K562 (cell line): Measurements from ENCODE around the gene ARMC6. TPM values are rescaled to one million over a fixed set of nuclear protein-coding genes. Genes with fewer than 3 reads are reported as not detected.

Experiments
- BACH1 ChIP-seq: fragments of 200-800 bp; sonication (Bioruptor generic); IDR thresholded peaks from 2 replicates; pipeline ENCODE4 v1.6.1; 2016; ENCODE audit warnings: missing genetic modification characterization, missing compliant biosample characterization
- BRCA1 ChIP-seq, 2 experiments: fragments of 450-650 bp in 1 of 2; sonication (generic) in 1 of 2; formaldehyde crosslinking in 1 of 2; IDR thresholded peaks; 2 replicates each; pipeline versions ENCODE4 v1.5.0 to v1.6.1; 2017 to 2020; ENCODE audit warnings: mild to moderate bottlenecking in 1 of 2, missing genetic modification reagents in 1 of 2
- CBFB ChIP-seq: sonication (generic); formaldehyde crosslinking; IDR thresholded peaks from 2 replicates; pipeline ENCODE4 v1.4.0; 2020; ENCODE audit warnings: mild to moderate bottlenecking, missing genetic modification reagents
- CBX2 ChIP-seq: fragments of 200-600 bp; sonication (generic); IDR thresholded peaks from one replicate; pipeline ENCODE4 v1.6.1; 2012; ENCODE audit warnings: mild to moderate bottlenecking, low read length, inconsistent platforms; ENCODE audit not compliant: insufficient read depth, poor library complexity, severe bottlenecking
- DMBX1 ChIP-seq: fragments of 250-450 bp; sonication (Bioruptor Pico); IDR thresholded peaks from 2 replicates; pipeline ENCODE4 v1.8.0; 2022; ENCODE audit warnings: inconsistent platforms, mild to moderate bottlenecking, moderate library complexity, borderline replicate concordance
- E2F3 ChIP-seq: fragments of 250-450 bp; sonication (Bioruptor Pico); IDR thresholded peaks from 2 replicates; pipeline ENCODE4 v1.4.0; 2020; ENCODE audit warnings: mild to moderate bottlenecking
- ETS2 ChIP-seq: IDR thresholded peaks from 2 replicates; pipeline ENCODE4 v1.6.1; 2016; ENCODE audit warnings: borderline replicate concordance, missing genetic modification characterization, mild to moderate bottlenecking, moderate library complexity, missing compliant biosample characterization; ENCODE audit not compliant: poor library complexity, severe bottlenecking
- FOXK1 ChIP-seq: sonication (generic); formaldehyde crosslinking; IDR thresholded peaks from 2 replicates; pipeline ENCODE4 v1.8.0; 2022; ENCODE audit warnings: missing genetic modification reagents, mild to moderate bottlenecking, borderline replicate concordance
- JUND ChIP-seq, 2 experiments: IDR thresholded peaks; 2 replicates in 1 of 2; 3 replicates in 1 of 2; pipeline ENCODE4 v1.6.1; 2011; ENCODE audit warnings: borderline replicate concordance in 2 of 2, low read depth in 2 of 2, low read length in 2 of 2, improper control_type of control experiment in 1 of 2, missing biosample characterization in 1 of 2, missing genetic modification characterization in 1 of 2, missing genetic modification reagents in 1 of 2
- KLF16 ChIP-seq: IDR thresholded peaks from 2 replicates; pipeline ENCODE4 v1.6.1; 2016; ENCODE audit warnings: antibody characterized with exemption
- NCOA1 ChIP-seq: fragments of 450-650 bp; IDR thresholded peaks from 2 replicates; pipeline ENCODE4 v1.6.1; 2016; ENCODE audit warnings: low read depth
- NR2C2 ChIP-seq, 2 experiments: fragments of 200-800 bp in 1 of 2; sonication (Bioruptor generic) in 1 of 2; sonication (generic) in 1 of 2; formaldehyde crosslinking in 1 of 2; IDR thresholded peaks; 2 replicates each; pipeline versions ENCODE4 v1.6.1 to v1.8.0; 2016 to 2022; ENCODE audit warnings: mild to moderate bottlenecking in 1 of 2, missing compliant biosample characterization in 1 of 2, missing genetic modification characterization in 1 of 2, missing genetic modification reagents in 1 of 2
- RBFOX2 ChIP-seq: fragments of 200-400 bp; formaldehyde crosslinking; IDR thresholded peaks from 2 replicates; pipeline ENCODE4 v1.6.1; 2017; ENCODE audit warnings: low read depth, mild to moderate bottlenecking, low read length, moderate library complexity
- RBM25 ChIP-seq: fragments of 200-400 bp; formaldehyde crosslinking; IDR thresholded peaks from 2 replicates; pipeline ENCODE4 v1.6.1; 2018; ENCODE audit warnings: low read length, low read depth, moderate library complexity; ENCODE audit not compliant: severe bottlenecking
- RFX7 ChIP-seq: fragments of 250-450 bp; sonication (Bioruptor Pico); IDR thresholded peaks from 2 replicates; pipeline ENCODE4 v1.5.1; 2021; ENCODE audit warnings: mild to moderate bottlenecking
- SMARCC2 ChIP-seq: fragments of 450-650 bp; IDR thresholded peaks from 2 replicates; pipeline ENCODE4 v1.6.1; 2017; ENCODE audit warnings: antibody characterized with exemption, moderate library complexity, mild to moderate bottlenecking, low read depth
- SNAPC5 ChIP-seq: fragments of 250-450 bp; sonication (Bioruptor Pico); IDR thresholded peaks from 2 replicates; pipeline ENCODE4 v1.8.0; 2021; ENCODE audit warnings: moderate library complexity, mild to moderate bottlenecking, inconsistent platforms
- SRF ChIP-seq, 2 experiments: fragments of 250-450, 450-650 bp in 1 of 2; sonication (Bioruptor Pico) in 1 of 2; sonication (generic) in 1 of 2; formaldehyde crosslinking; IDR thresholded peaks; 2 replicates each; pipeline versions ENCODE4 v1.5.0 to v1.5.1; 2020 to 2022; ENCODE audit warnings: mild to moderate bottlenecking in 1 of 2, missing genetic modification reagents in 1 of 2
- ZNF12 ChIP-seq: sonication (generic); formaldehyde crosslinking; IDR thresholded peaks from 2 replicates; pipeline ENCODE4 v1.4.0; 2020; ENCODE audit warnings: mild to moderate bottlenecking, missing genetic modification reagents
- ZNF165 ChIP-seq: fragments of 250-450 bp; sonication (Bioruptor Pico); IDR thresholded peaks from 2 replicates; pipeline ENCODE4 v1.4.0; 2020; ENCODE audit warnings: borderline replicate concordance
- ZNF408 ChIP-seq: fragments of 250-450 bp; sonication (Bioruptor Pico); IDR thresholded peaks from 2 replicates; pipeline ENCODE4 v1.4.0; 2020; ENCODE audit warnings: low read depth, mild to moderate bottlenecking, moderate library complexity
- ZNF785 ChIP-seq: fragments of 250-450 bp; sonication (Bioruptor Pico); IDR thresholded peaks from 2 replicates; pipeline ENCODE4 v1.4.0; 2020; ENCODE audit warnings: mild to moderate bottlenecking
- polyA plus RNA-seq, 8 experiments: library from polyadenylated mRNA; depleted of rRNA in 4 of 8; stranded (reverse) in 5 of 8; unstranded in 3 of 8; fragments of >200 nt; fragmentation: Nextera tagmentation in 2 of 8; fragmentation: Illumina TruSeq in 1 of 8; extraction: Ambion mirVana in 2 of 8; extraction: Trizol in 1 of 8; gene quantifications; 2 replicates each; pipeline versions ENCODE4 v1.2.1 to v1.2.3, GENCODE V29; 2011 to 2014; ENCODE audit warnings: inconsistent platforms in 1 of 8, missing spikeins in 1 of 8
- total RNA-seq, 7 experiments: library from RNA; depleted of rRNA in 6 of 7; stranded (reverse); fragments of >200 nt in 6 of 7; fragmentation: Illumina TruSeq in 2 of 7; extraction: Trizol in 2 of 7; gene quantifications; 2 replicates each; pipeline versions ENCODE4 v1.2.1 to v1.2.3, GENCODE V29; 2011 to 2021; ENCODE audit warnings: low replicate concordance in 1 of 7
- TF ChIP-seq, protein P1 (sequence below), 3 experiments: IDR thresholded peaks in 2 of 3; conservative IDR thresholded peaks in 1 of 3; 2 replicates each; pipeline ENCODE4 v1.5.1; 2011 to 2012; ENCODE audit warnings: low read length in 3 of 3, mild to moderate bottlenecking in 3 of 3, control low read depth in 2 of 3, improper control_type of control experiment in 1 of 3, inconsistent platforms in 1 of 3, low read depth in 1 of 3, mixed read lengths in 1 of 3, moderate library complexity in 1 of 3; ENCODE audit not compliant: insufficient read depth in 2 of 3
- TF ChIP-seq, protein P2 (sequence below): conservative IDR thresholded peaks from 2 replicates; pipeline ENCODE4 v1.6.1; 2011; ENCODE audit warnings: low read depth, mild to moderate bottlenecking, low read length; ENCODE audit not compliant: control insufficient read depth

The ARMC6 gene
- total and polyA plus RNA-seq, 9 of the 15 experiments (the other 6 are each of a cell fraction or from before 2014, with no cell fraction given), result 2.1 to 93.4 (median 63.6) TPM

DNA sequence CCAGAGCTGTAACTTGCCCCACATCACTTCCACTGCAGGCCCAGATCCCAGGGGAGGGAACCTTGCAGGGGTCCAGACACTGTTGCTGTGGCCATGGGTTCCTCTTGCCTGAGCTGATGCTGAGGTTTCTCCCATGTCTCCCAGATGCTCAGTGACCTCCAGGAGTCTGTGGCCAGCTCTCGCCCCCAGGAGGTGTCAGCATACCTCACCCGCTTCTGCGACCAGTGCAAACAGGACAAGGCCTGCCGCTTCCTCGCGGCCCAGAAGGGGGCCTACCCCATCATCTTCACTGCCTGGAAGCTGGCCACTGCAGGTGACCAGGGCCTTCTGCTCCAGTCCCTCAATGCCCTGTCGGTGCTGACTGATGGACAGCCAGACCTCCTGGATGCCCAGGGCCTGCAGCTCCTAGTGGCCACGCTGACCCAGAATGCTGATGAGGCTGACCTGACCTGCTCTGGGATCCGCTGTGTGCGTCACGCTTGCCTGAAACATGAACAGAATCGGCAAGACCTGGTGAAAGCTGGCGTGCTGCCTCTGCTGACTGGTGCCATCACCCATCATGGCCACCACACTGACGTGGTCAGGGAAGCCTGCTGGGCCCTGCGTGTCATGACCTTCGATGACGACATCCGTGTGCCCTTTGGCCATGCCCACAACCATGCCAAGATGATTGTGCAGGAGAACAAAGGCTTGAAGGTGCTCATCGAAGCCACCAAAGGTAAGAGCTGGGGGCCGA, 18.2 kb downstream of the ARMC6 start (continued):
- TF ChIP-seq, protein P1, sequence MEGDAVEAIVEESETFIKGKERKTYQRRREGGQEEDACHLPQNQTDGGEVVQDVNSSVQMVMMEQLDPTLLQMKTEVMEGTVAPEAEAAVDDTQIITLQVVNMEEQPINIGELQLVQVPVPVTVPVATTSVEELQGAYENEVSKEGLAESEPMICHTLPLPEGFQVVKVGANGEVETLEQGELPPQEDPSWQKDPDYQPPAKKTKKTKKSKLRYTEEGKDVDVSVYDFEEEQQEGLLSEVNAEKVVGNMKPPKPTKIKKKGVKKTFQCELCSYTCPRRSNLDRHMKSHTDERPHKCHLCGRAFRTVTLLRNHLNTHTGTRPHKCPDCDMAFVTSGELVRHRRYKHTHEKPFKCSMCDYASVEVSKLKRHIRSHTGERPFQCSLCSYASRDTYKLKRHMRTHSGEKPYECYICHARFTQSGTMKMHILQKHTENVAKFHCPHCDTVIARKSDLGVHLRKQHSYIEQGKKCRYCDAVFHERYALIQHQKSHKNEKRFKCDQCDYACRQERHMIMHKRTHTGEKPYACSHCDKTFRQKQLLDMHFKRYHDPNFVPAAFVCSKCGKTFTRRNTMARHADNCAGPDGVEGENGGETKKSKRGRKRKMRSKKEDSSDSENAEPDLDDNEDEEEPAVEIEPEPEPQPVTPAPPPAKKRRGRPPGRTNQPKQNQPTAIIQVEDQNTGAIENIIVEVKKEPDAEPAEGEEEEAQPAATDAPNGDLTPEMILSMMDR (IDR thresholded peaks at IDR 0.05 in 2 of 3, conservative IDR thresholded peaks at IDR 0.05 in 1 of 3; ENCODE audit: insufficient read depth in 2 of 3, low read depth in 1 of 3, low read length in 3 of 3), result peak; percentile 26 to 49 (median 45); a peak in 5 of 6 replicates
- no peak for TF ChIP-seq ZNF785
- no peak for TF ChIP-seq ZNF408 (CRISPR knock-in tag)
- TF ChIP-seq ZNF165 (CRISPR knock-in tag), result no peak
- no peak for TF ChIP-seq JUND (IDR thresholded peaks at IDR 0.05; ENCODE audit: borderline replicate concordance, low read depth, low read length)
- no peak for TF ChIP-seq JUND (tag; IDR thresholded peaks at IDR 0.05; ENCODE audit: borderline replicate concordance, low read depth, low read length)
- TF ChIP-seq, protein P2, sequence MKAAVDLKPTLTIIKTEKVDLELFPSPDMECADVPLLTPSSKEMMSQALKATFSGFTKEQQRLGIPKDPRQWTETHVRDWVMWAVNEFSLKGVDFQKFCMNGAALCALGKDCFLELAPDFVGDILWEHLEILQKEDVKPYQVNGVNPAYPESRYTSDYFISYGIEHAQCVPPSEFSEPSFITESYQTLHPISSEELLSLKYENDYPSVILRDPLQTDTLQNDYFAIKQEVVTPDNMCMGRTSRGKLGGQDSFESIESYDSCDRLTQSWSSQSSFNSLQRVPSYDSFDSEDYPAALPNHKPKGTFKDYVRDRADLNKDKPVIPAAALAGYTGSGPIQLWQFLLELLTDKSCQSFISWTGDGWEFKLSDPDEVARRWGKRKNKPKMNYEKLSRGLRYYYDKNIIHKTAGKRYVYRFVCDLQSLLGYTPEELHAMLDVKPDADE, result no peak
- no peak for TF ChIP-seq FOXK1 (CRISPR knock-in tag)
- TF ChIP-seq ZNF12 (CRISPR knock-in tag), result no peak
- no peak for TF ChIP-seq CBX2
- no peak for TF ChIP-seq SRF (CRISPR knock-in tag; IDR thresholded peaks at IDR 0.05)
- no peak for TF ChIP-seq ETS2 (tag)
- no peak for TF ChIP-seq RFX7 (CRISPR knock-in tag)
- TF ChIP-seq RBFOX2, result peak; percentile 35; the same call in 1 of the 2 replicates
- TF ChIP-seq CBFB (CRISPR knock-in tag), result no peak
- TF ChIP-seq BACH1 (tag), result no peak
- no peak for TF ChIP-seq NCOA1
- no peak for TF ChIP-seq SNAPC5 (CRISPR knock-in tag)
- peak; percentile 21; the same call in 1 of the 2 replicates for TF ChIP-seq NR2C2 (CRISPR knock-in tag; IDR thresholded peaks at IDR 0.05)
- no peak for TF ChIP-seq NR2C2 (tag; IDR thresholded peaks at IDR 0.05)
- TF ChIP-seq KLF16, result no peak
- TF ChIP-seq RBM25, result no peak
- TF ChIP-seq DMBX1, result no peak
- no peak for TF ChIP-seq E2F3 (CRISPR knock-in tag)
- TF ChIP-seq SMARCC2, result no peak
- TF ChIP-seq BRCA1 (IDR thresholded peaks at IDR 0.05), result no peak
- no peak for TF ChIP-seq BRCA1 (CRISPR knock-in tag; IDR thresholded peaks at IDR 0.05)
